NT2/D1 (cell line): Measurements from ENCODE around the gene SAMD8.
"Not testable (repeated sequence)": the region's sequence is repeated elsewhere in the genome, so short reads cannot be mapped to it uniquely, and the experiment has no call there.

Experiments used
- DNase-seq: peaks from one replicate; pipeline ENCODE4 v3.0.0-alpha.2; 2011; ENCODE audit warnings: low read depth, low spot score
- H3K27me3 ChIP-seq: 2 replicates; pipeline ENCODE4 v1.6.0; 2011; ENCODE audit warnings: mild to moderate bottlenecking; ENCODE audit not compliant: insufficient read length, insufficient read depth
- H3K36me3 ChIP-seq: 2 replicates; pipeline ENCODE4 v1.6.1; 2011; ENCODE audit warnings: mild to moderate bottlenecking, low read length, mixed read lengths; ENCODE audit not compliant: insufficient read depth, insufficient read length
- H3K4me1 ChIP-seq: 2 replicates; pipeline ENCODE4 v1.5.1; 2011; ENCODE audit not compliant: insufficient read depth, insufficient read length
- H3K4me3 ChIP-seq: 2 replicates; pipeline ENCODE4 v1.5.1; 2011; ENCODE audit warnings: low read depth; ENCODE audit not compliant: insufficient read length
- H3K9ac ChIP-seq: 2 replicates; pipeline ENCODE4 v1.6.0; 2011; ENCODE audit warnings: low read depth; ENCODE audit not compliant: insufficient read length
- H3K9me3 ChIP-seq: 2 replicates; pipeline ENCODE4 v1.5.1; 2011; ENCODE audit warnings: mild to moderate bottlenecking, low read length; ENCODE audit not compliant: insufficient read depth
- SUZ12 ChIP-seq: IDR thresholded peaks from 2 replicates; pipeline ENCODE4 v1.6.1; 2011; ENCODE audit not compliant: insufficient read length, insufficient read depth; ENCODE audit errors: extremely low read depth
- YY1 ChIP-seq: IDR thresholded peaks from 2 replicates; pipeline ENCODE4 v1.6.1; 2011; ENCODE audit not compliant: insufficient read length, insufficient read depth
- ZNF274 ChIP-seq: IDR thresholded peaks from 2 replicates; pipeline ENCODE4 v1.6.1; 2011; ENCODE audit warnings: mild to moderate bottlenecking, low read depth, low read length

Gene SAMD8

DNA sequence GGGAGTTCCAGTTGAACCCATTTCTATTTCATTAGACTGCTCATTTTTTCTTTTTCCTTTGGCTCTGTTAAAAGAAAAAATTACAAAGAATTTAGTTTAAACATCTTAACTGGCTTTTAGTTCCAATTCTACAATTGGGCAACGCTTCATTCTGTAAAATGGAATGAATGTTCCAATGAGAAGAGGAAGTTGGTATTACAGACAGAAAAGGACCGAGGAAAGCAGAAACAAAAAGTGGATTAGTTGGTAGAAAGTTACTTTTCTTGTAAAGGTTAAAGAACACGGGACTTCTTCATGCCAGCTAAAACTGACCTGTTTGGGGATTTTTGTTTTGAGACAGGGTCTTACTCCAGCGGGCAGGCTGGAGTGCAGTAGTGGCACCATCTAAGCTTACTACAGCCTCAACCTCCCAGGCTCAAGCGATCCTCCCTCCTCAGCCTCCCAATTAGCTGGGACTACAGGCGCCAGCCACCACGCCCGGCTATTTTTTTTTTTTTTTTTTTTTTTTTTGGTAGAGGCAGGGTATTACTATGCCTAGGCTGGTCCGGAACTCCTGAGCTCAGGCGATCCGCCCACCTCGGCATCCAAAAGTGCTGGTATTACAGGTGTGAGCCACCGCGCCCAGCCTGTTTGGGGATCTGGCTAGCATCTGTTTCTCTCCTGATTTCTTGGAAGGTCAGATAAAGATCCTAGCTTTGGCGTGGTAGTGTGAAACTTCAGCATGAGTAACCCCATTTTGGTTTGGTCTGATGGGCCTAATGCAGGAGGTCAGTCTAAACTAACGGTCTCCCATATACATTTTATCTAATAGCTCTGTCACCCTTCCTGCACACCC is 97.8 kb downstream of the SAMD8 start:
- Histone ChIP-seq H3K4me1 (no peaks in the 10 kb centered on the region), H3K36me3 (peaks cover 27% of the 10 kb centered on the region), H3K27me3 (no peaks in the 10 kb centered on the region), H3K9me3 (no peaks in the 10 kb centered on the region), H3K4me3 (peak overlapping the region; percentile 89), H3K9ac (peak overlapping the region; percentile 96)
- TF ChIP-seq ZNF274 (no peak), SUZ12 (no peak), YY1 (no peak)
- no peak for DNase-seq

DNA sequence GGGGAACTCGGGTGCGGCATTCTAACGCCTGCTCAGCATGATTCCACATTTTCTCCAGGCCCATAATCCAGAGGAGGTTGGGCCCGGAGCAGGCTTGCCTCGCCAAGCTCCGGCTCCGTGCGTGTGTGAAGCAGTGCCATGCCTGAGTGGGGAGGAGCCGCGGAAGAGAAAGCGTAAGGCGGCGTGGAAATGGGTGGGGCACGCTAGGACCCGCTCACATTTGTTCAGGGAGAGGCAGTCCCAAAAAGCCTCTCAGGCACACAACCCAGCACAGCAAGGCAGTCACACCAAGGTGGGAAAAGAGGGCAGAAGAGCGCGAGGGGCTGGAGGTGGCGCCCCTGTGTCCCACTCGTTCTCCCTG is 98.4 kb downstream of the SAMD8 start:
- H3K36me3 ChIP-seq: peaks cover 33% of the 10 kb centered on the region
- H3K9ac ChIP-seq: peak overlapping the region; percentile 96
- DNase-seq: no peak
- no peaks in the 10 kb centered on the region for H3K9me3 ChIP-seq
- H3K4me1 ChIP-seq: no peaks in the 10 kb centered on the region
- H3K27me3 ChIP-seq: no peaks in the 10 kb centered on the region
- peak overlapping the region; percentile 89 for H3K4me3 ChIP-seq
- TF ChIP-seq ZNF274: no peak
- TF ChIP-seq YY1: no peak
- TF ChIP-seq SUZ12: no peak

DNA sequence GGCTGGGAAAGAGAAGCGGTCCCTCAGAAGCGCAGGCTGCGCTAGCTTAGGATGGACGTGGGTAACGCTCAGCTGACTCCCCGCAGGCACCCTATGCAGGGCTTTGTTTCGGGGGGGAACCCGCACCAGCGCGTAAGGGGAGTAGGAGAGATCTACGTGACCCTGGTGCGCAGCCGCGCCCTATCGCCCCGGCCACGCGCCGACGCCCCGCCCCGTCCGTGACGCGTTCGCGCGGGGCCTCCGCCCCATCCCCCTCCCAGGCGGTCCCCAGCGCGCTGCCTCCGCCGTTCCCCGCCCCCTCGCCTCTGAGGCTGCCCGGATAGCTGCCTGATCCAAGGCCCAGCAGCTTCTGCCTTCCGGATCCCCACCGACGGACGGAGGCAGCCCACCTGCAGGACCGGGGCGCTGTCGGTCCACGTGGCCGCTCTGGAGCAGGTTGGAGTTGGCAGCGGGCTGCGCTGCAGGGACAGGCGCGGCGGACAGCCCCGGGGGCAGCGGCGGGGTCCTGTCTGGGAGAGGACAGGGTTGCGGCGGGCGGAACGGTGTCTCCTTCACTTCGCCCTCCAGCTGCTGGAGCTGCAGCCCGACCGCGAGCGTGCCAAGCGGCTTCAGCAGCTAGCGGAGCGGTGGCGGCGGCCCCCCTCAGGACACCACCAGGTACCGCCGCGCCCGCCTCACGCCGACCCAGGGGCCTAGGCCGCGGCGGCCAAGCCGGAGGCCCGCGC is 99.0 kb downstream of the SAMD8 start, which contains the start of gene VDAC2:
VDAC2 (plus strand) TSS at position 515 of the 725 bp plus-strand sequence. CDS start 363 bp downstream, outside the sequence.
- DNase-seq: no peak
- Histone ChIP-seq H3K4me1 (no peaks in the 10 kb centered on the region), H3K27me3 (no peaks in the 10 kb centered on the region), H3K9ac (peak within 1 kb of the TSS; percentile 96), H3K9me3 (no peaks in the 10 kb centered on the region), H3K4me3 (peak within 1 kb of the TSS; percentile 89), H3K36me3 (peaks cover 34% of the 10 kb centered on the region)
- TF ChIP-seq ZNF274 (no peak), YY1 (no peak), SUZ12 (no peak)

DNA sequence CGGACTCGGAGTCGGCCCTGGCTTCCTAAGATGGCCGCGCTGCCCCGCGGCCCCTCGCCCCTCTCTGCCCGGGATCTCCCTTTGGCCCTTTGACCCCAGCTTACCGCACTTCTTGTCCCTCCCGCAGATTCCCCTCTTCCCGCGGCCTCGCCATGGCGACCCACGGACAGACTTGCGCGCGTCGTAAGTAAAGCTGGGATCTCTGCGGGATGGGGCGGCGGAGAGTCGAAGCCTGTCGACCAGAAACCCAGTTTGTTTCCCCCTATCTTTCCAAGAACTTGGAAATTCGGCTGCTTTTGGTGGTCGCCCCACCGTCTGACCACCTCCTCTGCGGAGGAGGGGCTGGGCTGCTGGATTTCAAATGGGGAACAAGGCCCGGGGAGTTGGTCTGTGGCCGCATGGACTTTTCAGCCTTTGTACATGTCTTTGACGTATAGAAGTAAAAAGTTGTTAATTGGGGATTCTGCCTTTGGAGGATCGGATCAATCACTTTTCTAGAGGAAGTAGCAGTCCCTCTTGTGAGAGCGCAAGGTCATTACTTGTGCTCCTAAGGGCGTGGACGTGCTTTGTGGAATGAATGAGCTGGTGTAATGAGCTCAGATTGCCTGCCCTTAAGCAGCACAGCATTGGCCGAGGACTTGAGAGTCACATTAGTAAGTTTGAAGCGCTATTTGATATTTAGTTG is 99.7 kb downstream of the SAMD8 start:
- H3K4me3 ChIP-seq: peak overlapping the region; percentile 89
- H3K9me3 ChIP-seq: no peaks in the 10 kb centered on the region
- TF ChIP-seq YY1: peak; percentile 13
- no peak for TF ChIP-seq SUZ12
- no peaks in the 10 kb centered on the region for H3K27me3 ChIP-seq
- DNase-seq: no peak
- H3K4me1 ChIP-seq: no peaks in the 10 kb centered on the region
- peak overlapping the region; percentile 95 for H3K9ac ChIP-seq
- peaks cover 41% of the 10 kb centered on the region for H3K36me3 ChIP-seq

GRCh38 chr10:75212343-75212742 is 100.9 kb downstream of the SAMD8 start:
- DNase-seq: no peak
- Histone ChIP-seq H3K27me3 (no peaks in the 10 kb centered on the region), H3K9me3 (no peaks in the 10 kb centered on the region), H3K36me3 (peaks cover 53% of the 10 kb centered on the region), H3K4me3 (no peak overlapping the region), H3K4me1 (no peaks in the 10 kb centered on the region), H3K9ac (peak overlapping the region; percentile 16)
- TF ChIP-seq ZNF274: no peak
- TF ChIP-seq SUZ12: no peak
- TF ChIP-seq YY1: no peak

GRCh38 chr10:75220274-75220673 is 108.8 kb downstream of the SAMD8 start:
- no peak overlapping the region for H3K4me3 ChIP-seq

GRCh38 chr10:75221492-75221891 is 110.0 kb downstream of the SAMD8 start:
- not testable (repeated sequence) for H3K9ac ChIP-seq, H3K4me1 ChIP-seq, DNase-seq, H3K9me3 ChIP-seq, H3K27me3 ChIP-seq, H3K4me3 ChIP-seq
- H3K36me3 ChIP-seq: peaks cover 78% of the 10 kb centered on the region

More at GRCh38 chr10:75220274-75220673, 108.8 kb downstream of the SAMD8 start:
- no peak overlapping the region for H3K9ac ChIP-seq
- TF ChIP-seq SUZ12 (no peak), YY1 (no peak), ZNF274 (no peak)
- H3K4me1 ChIP-seq: peaks cover 2% of the 10 kb centered on the region
- peaks cover 82% of the 10 kb centered on the region for H3K36me3 ChIP-seq
- no peaks in the 10 kb centered on the region for H3K27me3 ChIP-seq
- H3K9me3 ChIP-seq: no peaks in the 10 kb centered on the region
- DNase-seq: no peak
